ENCODE data around the gene FRMPD2.

GRCh38 chr10:48241332-48241731 is 33.2 kb downstream of the FRMPD2 start:
- no peak for TF ChIP-seq CTCF (IDR thresholded peaks at IDR 0.05)
- TF ChIP-seq POLR2A (IDR thresholded peaks at IDR 0.05; ENCODE audit: low read depth): no peak
- no peak for TF ChIP-seq EP300 (IDR thresholded peaks at IDR 0.05)
- TF ChIP-seq POLR2AphosphoS5 (IDR thresholded peaks at IDR 0.05): no peak
